Measurements from ENCODE around the gene EPHA5.

The EPHA5 gene

GRCh38 chr4:65670331-65671031, at the start of gene EPHA5:
Gene EPHA5 (minus strand): TSS chr4:65670489. CDS start chr4:65669742, 747 bp downstream.
- peak; percentile 40 for DNase-seq

- DNase-seq = no peak
Measured at GRCh38 chr4:65719635-65720034, 49.3 kb upstream of the EPHA5 start.

GRCh38 chr4:65698631-65699030, 28.3 kb upstream of the EPHA5 start:
- no peak for DNase-seq

DNA sequence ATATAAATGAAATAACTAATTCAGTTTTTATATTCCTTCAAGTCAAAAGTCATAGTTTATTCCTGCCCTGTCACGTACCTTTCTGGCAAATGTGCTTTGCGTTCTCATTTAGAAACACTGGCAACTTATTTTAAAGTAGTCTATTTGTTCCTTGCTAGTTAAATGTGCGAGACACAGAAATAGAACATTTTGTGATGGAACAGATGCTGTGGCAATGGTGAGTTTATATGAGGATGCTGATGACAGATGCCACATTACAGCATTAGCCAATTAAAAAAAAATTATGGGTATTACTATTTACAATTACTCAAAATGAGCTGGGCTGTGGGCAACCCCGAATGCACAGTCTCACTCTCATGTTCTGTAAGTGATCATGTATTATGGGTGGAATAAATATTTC, 26.1 kb upstream of the EPHA5 start:
- DNase-seq = no peak

DNA sequence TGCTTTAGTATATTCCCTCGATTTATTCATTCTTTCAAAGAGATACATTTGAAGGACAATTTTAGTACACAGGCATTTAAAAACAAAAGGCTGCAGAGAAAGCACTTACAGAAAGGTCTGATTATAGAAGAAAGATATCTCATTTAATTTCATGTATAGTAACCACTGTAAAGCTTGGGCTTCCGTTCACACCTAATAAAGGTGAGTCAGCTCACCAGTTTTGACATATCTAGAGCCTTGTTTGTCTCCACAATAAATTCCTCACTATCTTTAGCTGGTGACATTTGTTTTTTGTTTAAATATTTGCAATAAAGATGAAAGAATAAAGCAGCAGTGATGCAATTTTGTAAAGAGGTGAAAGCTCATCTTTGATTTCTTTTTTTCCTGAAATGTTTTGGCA, 1.1 kb upstream of the EPHA5 start:
- no peak for DNase-seq

DNA sequence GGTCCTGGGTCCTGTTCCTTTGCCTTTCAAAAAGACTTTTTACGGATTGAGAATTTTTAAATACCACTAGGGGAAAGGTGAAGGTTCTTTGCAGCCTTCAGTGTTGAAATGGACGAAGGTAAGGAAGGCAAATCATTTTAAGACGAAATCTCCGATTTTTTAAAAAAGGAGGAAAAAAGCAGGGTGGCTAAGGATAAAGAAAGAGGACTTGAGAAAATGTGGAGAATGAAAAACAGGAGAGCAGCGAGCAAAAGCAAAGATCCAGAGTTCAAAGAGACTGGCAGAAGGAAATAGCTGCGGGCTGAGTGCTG, 314 bp downstream of the EPHA5 start:
- no peak for DNase-seq

GRCh38 chr4:65669111-65670019, 924 bp downstream of the EPHA5 start:
- DNase-seq = no peak

DNA sequence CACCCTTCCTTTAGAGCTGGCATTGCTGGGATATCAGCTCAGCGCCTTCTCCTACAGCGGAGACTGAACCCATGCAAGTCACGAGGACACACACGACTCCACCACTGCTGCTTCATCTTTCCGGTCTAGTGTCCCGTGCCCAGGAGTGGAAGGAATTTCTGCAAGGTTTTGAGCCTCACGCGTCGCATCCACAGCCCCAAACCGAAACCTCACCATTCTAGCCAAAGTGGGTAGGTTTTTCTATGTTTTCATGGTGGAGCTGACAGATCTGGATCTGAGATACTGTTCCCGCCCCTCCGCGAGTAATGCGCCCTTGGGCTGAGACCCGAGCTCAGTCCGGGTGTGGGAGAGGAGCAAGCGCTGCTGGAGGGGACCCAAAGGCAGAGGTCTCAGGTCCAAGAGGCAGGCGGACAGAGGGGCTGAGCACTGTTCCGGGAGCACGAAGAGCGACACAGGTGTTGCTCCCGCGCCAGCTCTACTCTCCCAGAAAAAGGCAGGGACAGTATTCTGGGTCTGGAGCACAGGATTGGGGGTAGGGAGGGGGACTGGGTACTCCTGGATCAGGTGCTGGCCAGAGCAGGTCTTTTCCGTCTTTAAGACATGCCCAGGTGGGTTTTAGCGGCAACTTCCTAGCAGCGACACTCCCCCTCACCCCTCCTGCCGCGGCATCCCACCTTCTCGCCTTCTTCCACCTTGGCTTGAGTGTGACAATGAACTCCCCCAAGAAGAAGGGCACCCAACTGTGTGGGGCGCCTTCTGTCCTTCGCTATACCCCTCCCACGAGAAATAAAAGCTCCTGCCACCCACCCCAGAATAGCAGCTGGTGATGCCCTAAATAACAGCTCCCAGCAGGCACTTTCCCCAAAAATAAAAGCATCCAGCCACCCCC, 1.8 kb downstream of the EPHA5 start:
- DNase-seq = no peak

DNA sequence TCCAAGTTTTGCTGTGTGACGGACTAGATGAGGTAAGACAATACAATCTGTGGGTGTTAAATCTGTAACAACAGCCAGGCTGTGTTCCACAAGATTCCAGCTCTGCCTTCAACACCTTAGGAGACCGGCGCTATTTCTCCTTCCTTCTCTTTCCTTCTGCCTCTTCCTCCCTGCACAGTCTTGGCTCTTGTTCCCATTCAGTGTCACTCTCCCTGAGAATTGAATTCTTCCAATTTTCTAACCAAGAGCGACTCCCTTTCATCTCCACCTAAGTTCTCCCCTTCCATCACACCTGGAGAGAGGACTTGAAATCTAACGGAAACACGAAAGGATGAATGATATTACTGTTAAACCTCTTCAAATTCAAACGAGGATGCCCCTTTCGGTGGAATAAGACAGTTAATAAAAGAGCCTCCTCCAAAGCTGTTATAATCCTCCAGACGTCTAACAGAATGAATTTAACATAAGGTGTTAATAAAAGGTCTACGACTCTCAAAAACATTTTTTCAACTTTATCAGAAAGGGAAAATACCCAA, 2.7 kb downstream of the EPHA5 start:
- DNase-seq = no peak

- DNase-seq = no peak
Measured at GRCh38 chr4:65665771-65666523, 4.3 kb downstream of the EPHA5 start.

- DNase-seq = no peak
Measured at GRCh38 chr4:65661471-65661870, 8.8 kb downstream of the EPHA5 start.

- DNase-seq = no peak
Measured at GRCh38 chr4:65658117-65658516, 12.2 kb downstream of the EPHA5 start.

- DNase-seq = no peak
Measured at GRCh38 chr4:65656008-65656407, 14.3 kb downstream of the EPHA5 start.

- no peak for DNase-seq
Measured at GRCh38 chr4:65654976-65655375, 15.3 kb downstream of the EPHA5 start.

GRCh38 chr4:65653740-65654361, 16.4 kb downstream of the EPHA5 start:
- DNase-seq = no peak

DNA sequence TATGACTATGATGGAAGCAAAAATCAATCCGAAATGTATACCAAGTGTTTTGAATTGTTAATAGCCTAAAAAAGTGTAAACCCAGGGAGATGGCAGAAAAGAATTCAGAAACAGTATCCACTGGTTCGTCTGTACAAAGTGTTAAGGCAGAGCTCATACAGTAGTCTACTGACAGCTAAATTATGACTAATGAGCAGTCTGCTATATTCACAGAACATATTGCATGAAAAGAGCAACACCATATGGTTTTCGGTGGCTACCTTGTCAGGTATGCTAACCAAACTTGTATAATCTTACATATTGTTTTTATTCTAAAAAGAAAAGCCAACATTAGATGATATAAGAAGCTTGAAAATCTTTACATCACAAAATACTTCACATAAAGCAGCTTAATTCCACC, 18.5 kb downstream of the EPHA5 start:
- DNase-seq = no peak

DNA sequence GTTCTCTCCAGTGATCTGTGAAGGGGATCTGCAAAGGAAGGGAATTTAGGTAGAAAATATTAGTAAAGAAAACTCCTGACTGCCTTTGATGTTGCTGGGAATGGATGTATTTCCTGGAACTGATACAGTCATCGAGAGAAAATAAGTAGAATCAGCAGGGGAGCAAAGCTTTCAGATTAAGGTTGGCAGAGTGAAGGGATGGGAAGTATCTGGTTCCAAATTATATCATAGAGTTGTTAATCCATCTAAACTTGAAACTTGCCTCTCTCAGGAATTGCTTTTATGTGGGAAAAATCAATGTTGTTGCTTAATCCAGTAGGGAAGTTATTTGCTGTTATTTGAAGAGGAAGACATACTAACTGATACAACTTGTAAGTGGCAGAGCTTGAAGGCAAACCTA, 19.3 kb downstream of the EPHA5 start:
- no peak for DNase-seq

GRCh38 chr4:65646136-65646535, 24.2 kb downstream of the EPHA5 start:
- no peak for DNase-seq

GRCh38 chr4:65645185-65645584, 25.1 kb downstream of the EPHA5 start:
- no peak for DNase-seq

DNA sequence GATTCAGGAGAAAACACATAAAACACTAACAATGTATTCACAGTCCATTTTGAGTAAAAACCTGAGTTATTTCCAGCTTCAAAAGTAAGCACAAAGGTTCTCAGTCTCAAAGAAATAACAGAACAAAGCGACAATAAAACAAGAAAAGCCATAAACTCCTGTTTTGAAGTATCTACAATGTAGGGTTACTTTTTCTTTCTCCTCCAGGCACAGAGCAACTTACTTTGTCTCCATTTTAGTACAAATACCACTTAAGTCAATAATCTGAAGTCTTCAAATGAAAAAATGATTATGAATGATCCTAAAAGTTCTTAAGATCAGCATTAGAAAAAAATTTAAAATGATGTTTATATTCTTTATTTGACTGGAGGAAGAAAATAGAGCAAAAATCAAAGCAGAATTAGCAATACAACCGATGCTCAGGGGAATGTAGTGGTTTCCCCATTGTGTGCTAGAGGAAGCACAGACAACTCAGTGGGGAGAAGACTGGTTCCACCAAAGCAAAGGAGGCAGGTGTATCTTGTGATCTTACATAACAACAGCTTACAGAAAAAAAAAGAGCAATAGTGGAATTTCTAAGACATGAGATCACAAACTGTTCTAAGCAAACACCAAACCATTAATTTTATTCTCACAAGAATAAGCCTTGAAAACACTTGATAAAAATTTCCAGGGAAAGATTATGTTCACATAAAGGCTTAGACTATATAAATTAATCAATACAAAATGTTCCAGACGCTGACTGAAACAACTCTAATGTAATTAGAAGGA, 35.1 kb downstream of the EPHA5 start:
- DNase-seq = no peak

DNA sequence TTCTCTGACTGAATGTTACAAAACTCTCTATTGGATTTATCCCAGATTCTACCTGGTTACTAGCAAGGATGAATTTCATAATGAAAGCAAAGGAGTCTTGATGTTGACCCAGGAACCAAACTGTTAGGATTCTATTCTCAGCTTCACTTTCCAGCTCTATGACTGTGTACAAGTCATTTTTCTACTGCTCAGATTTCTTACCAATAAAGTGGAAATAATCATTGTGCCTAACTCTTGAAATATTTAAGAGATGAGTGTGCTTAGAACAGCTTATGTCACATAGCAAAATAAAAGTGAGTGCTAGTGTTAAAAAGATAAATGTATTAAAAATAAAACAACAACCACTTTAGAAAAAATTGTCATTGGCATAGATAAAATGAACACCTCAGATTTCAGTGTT, 45.6 kb downstream of the EPHA5 start:
- no peak for DNase-seq
